Neural progenitor cell (in vitro differentiated cells): ENCODE results near the gene ALS2CL.

Experiments used
- EZH2 ChIP-seq: fragments of 200-600 bp; sonication (generic); IDR thresholded peaks from 2 replicates; pipeline ENCODE4 v1.6.1; 2017; ENCODE audit warnings: antibody characterized with exemption, mild to moderate bottlenecking, moderate library complexity
- EZH2phosphoT487 ChIP-seq: fragments of 200-600 bp; sonication (generic); IDR thresholded peaks from 2 replicates; pipeline ENCODE4 v1.6.1; 2017; ENCODE audit warnings: antibody characterized with exemption
- TF ChIP-seq, protein P1 (sequence below): fragments of 200-600 bp; sonication (generic); IDR thresholded peaks from 2 replicates; pipeline ENCODE4 v1.5.1; 2017; ENCODE audit warnings: antibody characterized with exemption, mild to moderate bottlenecking

DNA sequence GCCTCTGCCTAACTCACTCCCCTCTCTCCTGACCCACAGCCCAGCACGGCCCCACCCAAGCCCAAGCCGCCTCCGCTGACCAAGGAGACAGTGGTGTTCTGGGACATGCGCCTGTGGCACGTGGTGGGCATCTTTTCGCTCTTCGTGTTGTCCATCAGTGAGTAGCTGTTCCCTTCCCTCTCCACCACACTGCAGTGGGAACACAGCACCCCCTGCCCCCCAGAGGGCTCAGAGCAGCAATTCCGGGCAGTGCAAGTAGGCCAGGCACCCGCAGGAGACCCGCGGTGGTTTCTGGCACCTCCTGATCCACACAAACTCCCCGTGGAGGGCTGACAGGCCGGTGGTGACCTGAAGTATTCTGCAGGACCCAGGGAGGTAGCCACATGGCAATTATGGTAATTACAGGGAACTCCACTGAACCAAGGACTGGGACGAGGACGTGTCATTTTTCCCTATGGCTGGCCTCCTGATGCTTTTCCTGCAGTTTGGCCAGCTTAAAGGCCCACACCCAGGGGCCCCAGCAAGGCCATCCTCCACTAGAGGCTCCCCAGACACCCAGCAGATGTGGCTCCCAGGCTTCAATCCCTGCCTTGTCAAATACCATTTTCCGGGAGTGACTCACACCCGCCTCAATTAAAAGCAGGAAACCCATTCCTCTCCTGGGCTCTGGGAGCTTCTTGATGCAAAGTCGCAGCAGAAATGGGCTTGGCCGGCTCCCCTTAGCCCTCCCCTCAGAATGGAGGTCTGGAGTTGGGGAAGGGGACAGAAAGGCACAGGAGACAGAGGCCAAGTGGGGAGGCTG lies 12.5 kb upstream of the ALS2CL start:
- TF ChIP-seq, protein P1, sequence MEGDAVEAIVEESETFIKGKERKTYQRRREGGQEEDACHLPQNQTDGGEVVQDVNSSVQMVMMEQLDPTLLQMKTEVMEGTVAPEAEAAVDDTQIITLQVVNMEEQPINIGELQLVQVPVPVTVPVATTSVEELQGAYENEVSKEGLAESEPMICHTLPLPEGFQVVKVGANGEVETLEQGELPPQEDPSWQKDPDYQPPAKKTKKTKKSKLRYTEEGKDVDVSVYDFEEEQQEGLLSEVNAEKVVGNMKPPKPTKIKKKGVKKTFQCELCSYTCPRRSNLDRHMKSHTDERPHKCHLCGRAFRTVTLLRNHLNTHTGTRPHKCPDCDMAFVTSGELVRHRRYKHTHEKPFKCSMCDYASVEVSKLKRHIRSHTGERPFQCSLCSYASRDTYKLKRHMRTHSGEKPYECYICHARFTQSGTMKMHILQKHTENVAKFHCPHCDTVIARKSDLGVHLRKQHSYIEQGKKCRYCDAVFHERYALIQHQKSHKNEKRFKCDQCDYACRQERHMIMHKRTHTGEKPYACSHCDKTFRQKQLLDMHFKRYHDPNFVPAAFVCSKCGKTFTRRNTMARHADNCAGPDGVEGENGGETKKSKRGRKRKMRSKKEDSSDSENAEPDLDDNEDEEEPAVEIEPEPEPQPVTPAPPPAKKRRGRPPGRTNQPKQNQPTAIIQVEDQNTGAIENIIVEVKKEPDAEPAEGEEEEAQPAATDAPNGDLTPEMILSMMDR = no peak
- TF ChIP-seq EZH2 (no peak), EZH2phosphoT487 (no peak)
